HL-60/S4 (cell line): ENCODE results near the gene OCSTAMP.

ENCODE experiments used
- in situ Hi-C: fragments of 300-500 bp; cut with MboI; formaldehyde crosslinking; loops from 2 replicates; pipeline ENCODE4 v1.14.3; 2022; ENCODE audit warnings: low sequenced_read_pairs

Gene OCSTAMP, protein sequence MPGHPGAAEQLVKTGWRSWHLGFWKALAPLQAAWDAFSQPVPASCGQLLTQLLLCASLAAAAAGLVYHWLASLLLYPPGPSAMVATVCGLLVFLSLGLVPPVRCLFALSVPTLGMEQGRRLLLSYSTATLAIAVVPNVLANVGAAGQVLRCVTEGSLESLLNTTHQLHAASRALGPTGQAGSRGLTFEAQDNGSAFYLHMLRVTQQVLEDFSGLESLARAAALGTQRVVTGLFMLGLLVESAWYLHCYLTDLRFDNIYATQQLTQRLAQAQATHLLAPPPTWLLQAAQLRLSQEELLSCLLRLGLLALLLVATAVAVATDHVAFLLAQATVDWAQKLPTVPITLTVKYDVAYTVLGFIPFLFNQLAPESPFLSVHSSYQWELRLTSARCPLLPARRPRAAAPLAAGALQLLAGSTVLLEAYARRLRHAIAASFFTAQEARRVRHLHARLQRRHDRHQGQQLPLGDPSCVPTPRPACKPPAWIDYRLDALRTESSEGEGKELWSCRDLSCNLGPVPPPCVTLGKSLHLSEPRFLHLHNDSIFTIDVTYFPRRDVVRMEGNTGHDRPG

GRCh38 chr20:46550461-46550860 is at the start of gene OCSTAMP:
TSS of gene OCSTAMP (minus strand) at chr20:46550654. CDS start at chr20:46550560, 94 bp downstream.
- in situ Hi-C loops = loop anchor here (10.0 kb wide), 1 partner anchor 134 kb away; the partner anchor contains the start of gene TP53RK

- in situ Hi-C loops = no loop called here
Measured at GRCh38 chr20:46599227-46599987, 49.0 kb upstream of the OCSTAMP start.

DNA sequence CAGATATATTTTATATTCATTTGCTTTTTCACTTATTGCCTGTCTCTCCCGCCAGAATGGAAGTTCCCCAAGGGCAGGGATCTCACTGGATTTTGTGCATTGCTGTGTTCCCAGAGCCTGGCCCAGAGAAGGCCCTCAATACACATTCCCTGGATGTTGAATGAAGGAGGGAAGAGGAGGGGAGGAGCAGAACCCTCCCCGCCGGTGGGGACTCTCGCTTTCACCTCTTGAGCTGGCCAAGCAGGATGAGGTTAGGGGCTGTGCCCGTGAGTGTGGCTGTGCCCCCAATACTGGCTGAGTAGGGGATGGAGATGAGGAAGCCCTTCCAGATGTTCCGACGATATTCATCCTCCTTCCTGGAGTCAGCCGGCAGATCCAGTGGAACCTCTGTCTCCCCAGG is 45.5 kb upstream of the OCSTAMP start:
- in situ Hi-C loops = no loop called here

DNA sequence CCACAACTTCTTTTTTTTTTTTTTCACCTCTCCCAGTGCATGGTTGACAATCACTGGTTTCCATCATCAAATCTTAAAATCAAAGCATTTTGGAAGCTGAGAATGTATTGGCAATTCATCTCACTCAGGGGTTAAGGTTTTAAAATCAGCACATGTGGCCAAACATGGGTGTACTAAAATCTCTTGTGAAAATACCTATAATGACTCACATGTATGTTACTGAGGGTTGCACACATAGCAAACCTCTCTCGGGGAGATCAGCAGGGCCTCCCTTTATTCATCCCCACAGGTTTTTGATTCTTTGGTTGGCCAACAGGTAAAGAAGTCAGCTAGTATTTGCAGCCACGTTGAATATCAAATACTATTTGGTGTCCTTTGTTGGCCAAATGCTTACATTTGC is 44.3 kb upstream of the OCSTAMP start:
- in situ Hi-C loops = no loop called here

DNA sequence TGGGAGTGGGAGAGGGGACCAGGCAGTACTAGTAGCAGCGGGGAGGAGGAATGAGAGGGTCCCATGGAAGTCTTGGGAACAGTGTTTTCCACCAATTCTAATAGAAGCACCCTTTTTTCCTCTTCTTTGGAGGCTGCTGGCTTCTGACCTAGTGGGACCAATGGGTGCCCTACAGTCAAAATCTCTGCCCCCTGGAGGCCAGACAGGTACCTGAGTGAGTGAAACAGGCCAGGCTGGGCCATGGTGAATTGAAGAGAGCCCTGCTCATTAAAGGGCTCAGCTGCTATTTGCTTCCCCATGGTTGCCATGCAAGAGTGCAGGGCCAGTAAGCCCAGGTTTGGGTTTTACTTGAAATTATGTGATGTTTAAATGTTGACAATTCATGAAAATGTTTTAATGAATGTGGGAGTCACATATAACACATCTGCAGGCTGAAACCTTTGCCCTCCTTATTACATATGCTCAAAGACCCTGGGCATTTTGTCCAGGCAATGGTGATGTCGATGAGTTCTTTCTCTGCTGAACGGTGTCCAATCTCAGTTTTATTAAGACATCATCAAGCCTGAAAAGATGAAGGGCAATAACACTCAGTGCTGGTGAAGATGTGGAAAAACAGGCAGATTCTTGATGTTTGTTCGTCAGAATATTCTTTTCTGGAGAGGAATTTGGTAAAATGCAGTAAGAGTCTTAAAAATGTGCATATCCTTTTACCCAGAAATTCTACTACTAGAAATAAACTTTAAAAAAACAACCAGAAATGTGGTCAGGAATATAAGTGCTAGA is 42.3 kb upstream of the OCSTAMP start:
- in situ Hi-C loops = no loop called here

DNA sequence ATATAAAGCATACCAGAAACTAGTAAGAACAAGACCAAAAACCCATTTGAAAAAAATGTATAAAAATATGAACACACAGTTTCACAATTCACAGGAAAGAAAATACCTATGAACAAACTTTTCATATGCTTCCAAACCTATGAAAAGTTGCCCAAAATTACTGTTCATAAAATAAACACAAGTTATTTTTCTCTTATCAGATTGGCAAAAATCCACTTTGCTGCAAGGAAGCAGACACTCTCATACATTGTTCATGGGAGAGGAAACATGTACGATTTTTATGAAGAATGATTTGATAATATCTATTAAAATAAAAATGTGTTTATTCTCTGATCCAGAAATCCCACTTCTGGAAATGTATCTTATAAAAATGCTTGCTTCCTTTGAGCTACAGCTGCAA is 40.0 kb upstream of the OCSTAMP start:
- in situ Hi-C loops = no loop called here

DNA sequence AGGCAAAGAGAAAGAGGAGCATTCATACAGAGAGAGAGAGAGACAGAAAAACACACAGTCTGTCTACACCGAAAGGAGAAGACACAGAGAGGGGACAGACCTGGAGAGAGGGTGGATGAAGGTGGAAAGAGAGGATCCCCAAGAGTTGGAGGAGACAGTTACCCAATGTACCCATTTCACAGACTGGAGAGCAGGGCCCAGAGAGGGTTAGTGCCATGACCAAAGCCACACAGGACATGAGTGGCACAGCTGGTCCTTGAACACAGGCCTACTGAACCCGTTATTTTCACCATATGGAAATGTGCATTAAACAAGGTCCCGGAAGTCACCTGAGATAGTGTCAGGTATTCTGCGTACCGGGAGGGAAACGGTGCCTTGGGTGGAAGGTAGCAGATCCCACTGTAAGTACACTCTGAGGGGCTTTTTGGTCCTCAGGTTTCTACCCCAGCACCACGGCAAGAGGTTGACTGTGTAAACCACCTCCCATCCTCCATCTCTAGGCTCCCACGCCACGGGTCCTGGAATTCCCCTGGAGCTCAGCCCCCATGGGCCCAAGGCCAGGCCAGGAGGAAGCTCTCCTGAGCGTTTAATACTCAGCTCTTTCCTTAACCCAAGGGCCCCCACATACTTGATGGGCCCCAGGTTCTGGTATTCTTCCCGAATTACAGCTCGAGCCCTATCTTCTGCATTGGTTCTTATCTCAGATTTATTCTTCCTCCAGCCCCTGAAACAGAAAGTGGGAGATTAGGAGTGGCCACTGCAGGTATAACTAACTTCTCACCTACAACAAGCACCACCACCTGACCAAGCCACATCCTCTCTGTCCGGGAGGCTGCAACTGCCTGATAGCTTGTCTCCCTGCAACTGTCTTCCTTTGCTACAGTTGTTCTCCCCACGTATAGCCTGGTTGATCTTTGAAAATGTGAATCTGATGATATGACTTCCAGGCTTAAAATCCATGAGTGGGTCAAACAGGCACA is 38.4 kb upstream of the OCSTAMP start:
- in situ Hi-C loops = no loop called here

- in situ Hi-C loops = no loop called here
Measured at GRCh38 chr20:46587986-46588385, 37.5 kb upstream of the OCSTAMP start.

- in situ Hi-C loops = no loop called here
Measured at GRCh38 chr20:46586724-46587123, 36.3 kb upstream of the OCSTAMP start.

- in situ Hi-C loops = no loop called here
Measured at GRCh38 chr20:46584508-46584907, 34.1 kb upstream of the OCSTAMP start.

- in situ Hi-C loops = no loop called here
Measured at GRCh38 chr20:46583411-46584214, 33.2 kb upstream of the OCSTAMP start.

DNA sequence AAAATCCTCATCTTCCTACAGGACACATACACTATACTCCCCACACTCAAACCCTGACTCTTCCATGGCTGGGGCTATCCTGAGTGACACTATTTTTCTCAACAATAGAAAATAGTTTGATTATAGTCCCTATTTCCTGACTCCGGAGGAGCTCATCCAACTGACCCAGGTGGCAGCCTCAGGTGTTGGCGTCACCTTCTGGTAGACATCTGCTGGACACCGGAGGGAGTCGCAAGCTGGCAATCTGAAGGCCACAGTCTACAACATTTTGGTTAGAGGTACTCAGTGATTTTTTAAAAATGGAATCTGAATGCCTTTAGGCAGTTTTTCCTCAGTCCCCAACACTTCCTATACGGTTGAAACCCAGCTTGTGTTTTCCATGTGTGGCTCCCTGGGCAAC is 32.2 kb upstream of the OCSTAMP start:
- in situ Hi-C loops = no loop called here

DNA sequence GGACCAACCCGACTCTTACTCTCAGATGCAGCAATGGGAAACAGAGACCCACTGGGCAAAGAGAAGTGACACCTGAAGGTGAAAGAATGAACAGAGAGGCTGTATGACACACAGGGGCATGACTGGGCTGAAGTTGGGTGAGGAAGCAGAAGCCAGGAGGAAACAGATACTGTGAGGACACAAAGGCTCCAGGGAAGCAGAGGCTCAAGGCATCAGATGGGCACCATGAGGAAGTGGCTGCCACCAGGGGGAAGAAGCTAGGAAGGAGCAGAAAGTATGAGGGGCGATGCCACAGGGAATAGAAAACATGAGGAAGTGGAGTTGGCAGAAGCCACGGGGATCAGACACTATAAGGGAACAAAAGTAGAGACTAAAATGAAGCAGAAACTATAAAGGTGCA is 30.9 kb upstream of the OCSTAMP start:
- in situ Hi-C loops = no loop called here

- in situ Hi-C loops = no loop called here
Measured at GRCh38 chr20:46580613-46581205, 30.3 kb upstream of the OCSTAMP start.

DNA sequence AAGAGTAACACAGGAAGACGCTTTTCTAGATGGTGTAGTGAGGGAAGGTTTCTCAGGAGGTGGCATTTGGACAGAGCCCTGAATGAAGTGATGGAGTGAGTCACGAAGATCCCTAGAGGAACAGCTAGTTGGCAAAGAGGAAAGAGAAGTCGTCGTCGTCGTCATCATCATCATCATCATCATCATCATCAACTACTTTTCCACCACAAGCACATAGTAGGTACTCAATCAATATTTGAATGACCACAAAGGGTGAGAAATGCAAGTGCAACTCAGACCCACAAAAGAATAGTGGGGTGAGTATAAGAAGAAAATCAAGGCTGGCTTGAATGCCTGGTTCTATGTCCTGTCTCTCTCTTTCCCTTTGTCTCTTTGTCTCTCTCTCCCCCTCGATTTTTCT is 28.3 kb upstream of the OCSTAMP start:
- in situ Hi-C loops = no loop called here

GRCh38 chr20:46576774-46577395 is 26.4 kb upstream of the OCSTAMP start:
- in situ Hi-C loops = no loop called here

DNA sequence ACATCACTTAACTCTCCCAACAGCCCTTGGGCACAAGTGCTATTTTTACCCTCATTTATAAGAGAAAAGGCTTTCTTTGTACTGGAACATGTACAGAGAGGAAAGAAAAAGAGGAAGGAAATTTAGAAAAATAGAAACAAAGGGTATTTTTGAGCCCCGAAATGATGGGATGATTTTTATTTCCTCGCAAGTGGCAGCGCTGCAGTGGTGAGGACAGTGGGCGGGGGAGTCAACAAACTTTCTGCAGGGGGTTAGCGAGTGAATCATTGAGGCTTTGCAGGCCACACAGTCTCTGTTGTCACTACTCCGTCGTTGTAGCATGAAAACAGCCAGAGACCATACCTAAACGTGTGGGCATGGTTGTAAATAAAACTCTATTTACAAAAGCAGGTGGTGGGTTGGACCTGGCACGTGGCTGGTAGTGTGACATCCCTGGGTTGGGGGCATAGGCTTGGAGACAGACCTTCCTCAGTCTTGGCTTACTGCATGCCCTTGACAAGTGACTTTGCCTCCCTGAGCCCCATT is 25.5 kb upstream of the OCSTAMP start:
- in situ Hi-C loops = no loop called here

GRCh38 chr20:46575394-46575793 is 24.9 kb upstream of the OCSTAMP start:
- in situ Hi-C loops = no loop called here
